PFSK-1 (cell line): Measurements from ENCODE around the gene RFFL.

Experiments
- FOXP2 ChIP-seq: optimal IDR thresholded peaks from 2 replicates; pipeline ENCODE3; 2011; ENCODE audit warnings: borderline replicate concordance, control low read depth, inconsistent platforms; ENCODE audit not compliant: insufficient read depth; ENCODE audit errors: extremely low read length, extremely low read depth
- POLR2AphosphoS5 ChIP-seq: IDR thresholded peaks from 2 replicates; pipeline ENCODE4 v1.6.1; 2012; ENCODE audit warnings: low read depth, mild to moderate bottlenecking, control low read depth, low read length, moderate library complexity
- REST ChIP-seq, 2 experiments: IDR thresholded peaks; 2 replicates each; pipeline versions ENCODE4 v1.6.1 to v1.8.0; 2011 to 2012; ENCODE audit warnings: low read depth in 2 of 2, low read length in 2 of 2, control low read depth in 1 of 2, inconsistent platforms in 1 of 2, mild to moderate bottlenecking in 1 of 2, moderate library complexity in 1 of 2; ENCODE audit not compliant: insufficient read depth in 1 of 2
- SIN3A ChIP-seq: IDR thresholded peaks from 2 replicates; pipeline ENCODE4 v1.6.1; 2012; ENCODE audit warnings: mild to moderate bottlenecking, low read length, moderate library complexity, borderline replicate concordance; ENCODE audit not compliant: insufficient read depth
- TAF1 ChIP-seq: IDR thresholded peaks from 2 replicates; pipeline ENCODE4 v1.6.1; 2012; ENCODE audit warnings: low read length, control low read depth, borderline replicate concordance; ENCODE audit not compliant: insufficient read depth

The RFFL gene

GRCh38 chr17:35044181-35044580 is 19.3 kb downstream of the RFFL start:
- TF ChIP-seq REST (IDR thresholded peaks at IDR 0.05; ENCODE audit: insufficient read depth in 1 of 2, low read depth in 2 of 2, low read length in 2 of 2), result no peak
- TF ChIP-seq SIN3A, result no peak
- TF ChIP-seq POLR2AphosphoS5, result no peak
- TF ChIP-seq TAF1, result no peak
- no peak for TF ChIP-seq FOXP2

GRCh38 chr17:35041390-35041789 is 22.1 kb downstream of the RFFL start:
- no peak for TF ChIP-seq SIN3A
- no peak for TF ChIP-seq POLR2AphosphoS5
- TF ChIP-seq FOXP2, result no peak
- TF ChIP-seq TAF1, result no peak
- TF ChIP-seq REST (IDR thresholded peaks at IDR 0.05; ENCODE audit: insufficient read depth in 1 of 2, low read depth in 2 of 2, low read length in 2 of 2), result no peak

- no peak for TF ChIP-seq TAF1
- TF ChIP-seq POLR2AphosphoS5, result no peak
- TF ChIP-seq FOXP2, result no peak
- no peak for TF ChIP-seq REST (IDR thresholded peaks at IDR 0.05; ENCODE audit: insufficient read depth in 1 of 2, low read depth in 2 of 2, low read length in 2 of 2)
- no peak for TF ChIP-seq SIN3A
Observed at GRCh38 chr17:35038453-35038852, 25.1 kb downstream of the RFFL start.

- TF ChIP-seq TAF1 (no peak), FOXP2 (no peak), SIN3A (no peak), POLR2AphosphoS5 (no peak), REST (IDR thresholded peaks at IDR 0.05; ENCODE audit: insufficient read depth in 1 of 2, low read depth in 2 of 2, low read length in 2 of 2) (no peak)
Observed at GRCh38 chr17:35030780-35031179, 32.7 kb downstream of the RFFL start.
